Epidermal melanocyte (primary cell): ENCODE measurements around the gene COL18A1.

ENCODE experiments used
- DNase-seq: peaks from one replicate; pipeline ENCODE4 v3.0.0; 2011; ENCODE audit warnings: low spot score; ENCODE audit not compliant: insufficient read length

The COL18A1 gene

DNA sequence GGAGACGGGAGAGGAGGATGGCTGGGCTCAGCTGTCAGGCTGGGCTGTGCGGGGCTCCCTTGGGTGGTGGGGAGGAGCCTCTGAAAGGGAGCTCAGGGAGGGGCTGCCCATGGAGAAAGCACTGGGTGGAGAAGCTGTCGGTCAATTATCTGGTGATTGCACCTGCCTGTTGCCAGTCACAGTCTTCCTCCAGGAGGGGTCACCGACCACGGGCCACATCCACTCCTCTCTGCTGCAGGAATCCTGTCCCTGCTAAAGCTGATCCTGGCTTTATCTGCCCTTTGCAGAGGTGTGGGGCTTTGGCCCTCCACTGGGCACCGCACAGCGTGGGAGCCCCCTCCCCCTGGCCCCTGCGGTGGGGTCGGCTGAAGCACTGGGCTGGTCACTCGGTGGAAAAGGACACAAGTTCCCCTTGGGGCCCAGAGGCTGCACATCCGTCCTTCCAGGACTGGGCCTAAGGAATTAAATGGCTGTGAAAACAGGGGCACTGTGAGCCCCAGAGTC lies 21.8 kb upstream of the COL18A1 start:
- no peak for DNase-seq

DNA sequence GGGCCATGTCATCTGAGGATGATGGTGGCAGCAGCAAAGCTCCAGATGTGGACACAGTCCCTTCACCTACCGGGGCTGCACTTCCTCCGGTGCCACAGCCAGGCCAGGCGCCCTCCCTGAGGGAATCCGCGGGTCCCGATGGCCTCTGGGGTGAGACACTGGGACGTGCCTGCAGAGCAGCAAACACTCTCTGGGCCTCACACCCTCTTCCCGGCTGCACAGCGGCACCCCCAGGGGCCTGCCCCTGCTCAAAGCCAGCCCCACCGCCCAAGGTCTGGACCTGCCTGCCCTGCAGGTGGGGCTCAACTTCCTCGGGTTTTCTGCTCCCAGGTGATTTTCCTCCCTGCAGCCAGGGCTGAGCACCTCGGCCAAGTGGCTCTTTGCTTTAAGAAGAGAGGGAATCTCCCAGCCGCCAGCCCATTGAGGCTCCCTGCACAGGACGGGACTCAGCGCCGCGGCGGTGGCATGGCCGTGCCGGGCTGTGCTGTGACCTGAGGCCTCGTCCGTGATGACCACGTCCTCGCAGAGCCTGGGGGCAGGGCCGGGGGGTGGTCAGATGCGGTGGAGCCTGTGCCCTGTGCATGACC lies 21.3 kb upstream of the COL18A1 start:
- no peak for DNase-seq

DNA sequence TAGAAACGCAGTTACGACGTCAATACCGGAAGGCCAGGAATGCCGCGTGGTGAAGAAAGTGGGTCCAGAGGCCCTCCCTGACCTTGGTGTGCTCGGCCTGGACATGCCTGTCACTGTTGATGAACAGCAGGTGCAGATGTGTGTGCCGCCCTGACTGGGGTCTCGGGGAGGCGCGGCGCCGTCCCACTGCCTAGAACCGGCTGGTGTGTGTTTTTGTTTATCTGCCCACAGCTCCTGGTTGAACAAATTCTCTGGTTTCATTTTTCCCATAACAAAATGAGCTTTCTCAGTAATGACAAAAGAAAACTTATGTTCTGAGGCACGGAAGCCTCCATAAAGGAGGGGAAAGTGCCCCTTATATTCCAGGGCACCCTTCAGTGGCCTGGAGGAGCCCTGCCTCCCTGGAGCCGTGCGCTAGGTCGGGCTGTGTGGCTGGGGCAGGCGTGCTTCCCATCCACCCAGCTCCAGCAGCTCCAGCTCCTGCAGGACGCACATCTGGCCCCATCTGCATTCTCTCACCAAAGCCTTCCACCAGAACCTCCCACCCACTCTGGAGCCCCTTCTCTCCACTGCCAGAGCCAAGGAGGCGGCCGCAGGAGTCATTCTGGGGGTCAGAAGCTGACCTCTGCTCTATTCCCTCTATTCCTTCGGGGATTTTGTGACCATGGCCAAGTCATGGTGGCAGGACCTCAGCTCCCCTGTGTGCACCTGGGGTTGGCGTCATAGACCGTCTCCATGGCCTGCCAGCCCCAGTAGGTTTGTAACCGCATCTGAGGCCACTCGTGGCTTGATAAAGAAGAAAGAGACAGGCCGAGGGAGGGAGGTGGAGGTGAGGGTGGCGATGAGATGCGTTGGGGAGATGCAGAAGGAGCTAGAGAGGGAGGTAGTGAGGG lies 20.1 kb upstream of the COL18A1 start:
- no peak for DNase-seq

DNA sequence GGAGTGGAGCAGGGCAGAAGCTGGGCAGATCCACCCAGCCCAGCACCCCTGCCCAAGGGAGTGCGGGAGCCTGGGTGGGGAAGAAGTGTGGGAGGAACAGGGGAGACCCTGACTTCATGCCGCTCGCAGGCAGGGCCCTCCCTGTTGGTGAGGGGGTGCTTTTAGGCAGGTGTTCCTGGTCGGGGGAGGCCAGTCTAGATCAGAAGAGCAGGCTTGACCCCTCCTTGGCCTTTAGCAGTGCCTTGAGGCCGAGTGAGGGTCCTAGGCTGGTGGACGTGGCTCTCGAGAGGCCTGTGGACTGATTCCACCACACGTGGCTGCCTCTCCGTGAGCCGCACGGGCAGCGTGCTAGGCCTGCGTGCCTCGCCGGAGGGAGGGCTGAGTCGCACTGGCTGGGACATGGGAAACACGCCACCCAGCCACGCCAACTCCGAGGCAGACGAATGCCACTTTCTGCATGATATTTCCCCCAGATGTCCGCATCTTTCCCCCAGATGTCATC lies 19.4 kb upstream of the COL18A1 start:
- no peak for DNase-seq

DNA sequence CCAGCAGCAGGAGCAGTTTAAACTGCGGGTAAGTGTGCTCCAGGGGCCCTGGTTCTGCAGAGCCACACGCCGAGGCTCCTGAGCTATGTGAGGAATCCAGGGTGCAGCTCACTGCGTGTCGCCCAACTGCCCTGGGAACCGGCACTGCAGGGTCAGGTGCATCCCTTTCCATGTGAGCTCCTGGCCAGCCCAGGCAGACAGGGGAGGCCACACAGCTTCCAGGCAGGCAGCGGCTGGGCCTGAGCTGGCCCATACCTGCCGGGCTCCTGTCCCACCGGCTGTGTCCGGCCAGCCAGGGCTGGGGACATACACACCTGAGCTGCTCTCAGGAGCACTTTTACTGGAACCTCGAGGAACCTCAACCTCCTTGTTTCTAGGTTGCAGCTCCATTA lies 18.6 kb upstream of the COL18A1 start:
- no peak for DNase-seq

DNA sequence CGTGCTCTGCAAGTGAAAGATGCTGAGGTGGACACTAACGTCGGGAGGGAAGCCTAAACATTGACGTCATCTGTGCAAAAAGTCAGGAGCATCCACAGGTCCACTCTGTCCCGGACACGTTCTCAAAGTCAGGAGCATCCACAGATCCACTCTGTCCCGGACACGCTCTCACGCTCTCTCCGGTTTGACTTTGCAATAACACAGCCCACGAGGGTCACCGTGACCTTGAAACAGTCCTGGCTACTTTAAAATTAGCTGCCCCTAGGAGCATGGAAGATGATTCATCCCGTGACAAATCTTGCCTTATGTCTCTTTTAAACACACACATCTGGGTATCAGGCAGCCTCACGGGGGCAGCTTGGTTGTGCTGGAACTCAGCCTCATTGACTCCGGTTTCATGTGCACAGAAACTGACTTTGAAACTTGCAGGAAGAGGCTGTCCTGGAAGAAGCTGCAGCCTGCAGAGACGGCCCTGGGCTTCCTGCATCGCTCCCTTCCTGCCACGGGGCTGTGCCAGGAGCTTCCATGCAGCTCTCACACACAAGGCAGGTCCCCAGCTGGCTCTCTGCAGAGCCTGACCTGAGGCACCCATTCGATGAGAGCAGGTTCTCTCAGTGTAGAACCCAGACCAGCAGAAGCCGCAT lies 18.1 kb upstream of the COL18A1 start:
- DNase-seq = peak; percentile 90

DNA sequence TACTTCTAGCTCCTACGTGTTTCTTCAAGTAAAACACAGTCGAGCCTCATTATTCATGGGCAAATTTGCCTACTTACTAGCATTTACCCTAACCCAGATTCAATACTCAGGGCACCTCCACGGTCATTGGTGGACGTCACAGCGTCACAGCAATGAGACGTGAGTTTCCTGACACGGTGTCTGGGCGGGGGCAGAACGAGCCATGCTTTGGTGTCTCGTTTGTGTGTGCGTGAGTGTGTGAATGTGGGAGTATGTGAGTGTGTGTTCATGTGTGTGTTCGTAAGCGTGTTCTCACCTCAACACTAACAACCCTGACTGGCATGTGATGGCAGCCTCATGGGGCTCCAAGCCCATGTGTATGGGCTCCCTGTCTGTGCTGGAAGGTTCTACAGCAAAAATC lies 17.5 kb upstream of the COL18A1 start:
- no peak for DNase-seq

DNA sequence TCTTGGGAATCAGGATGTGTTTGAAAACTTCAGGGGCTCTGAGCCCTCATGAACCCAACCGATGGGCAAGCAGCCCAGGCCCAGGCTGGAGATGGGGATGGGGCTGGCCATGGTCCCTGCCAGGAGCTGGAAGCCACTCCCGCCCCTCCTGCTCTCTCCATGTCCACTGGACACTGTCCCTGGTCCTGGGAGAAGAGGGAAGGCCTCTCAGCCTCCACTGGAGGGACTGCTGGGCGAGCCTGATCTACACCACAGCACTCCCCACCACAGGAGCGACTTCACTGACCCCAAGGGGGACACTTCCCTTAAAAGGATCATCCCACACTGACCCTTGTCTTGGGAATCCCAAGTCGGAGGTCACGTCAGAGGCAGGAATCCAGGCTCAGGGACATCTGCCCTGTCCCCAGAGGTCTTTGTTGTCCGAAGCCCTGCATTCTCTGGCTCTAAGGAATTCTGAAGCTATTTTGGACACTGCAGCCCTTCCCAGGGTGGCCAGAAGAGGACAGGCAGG lies 16.9 kb upstream of the COL18A1 start:
- no peak for DNase-seq

DNA sequence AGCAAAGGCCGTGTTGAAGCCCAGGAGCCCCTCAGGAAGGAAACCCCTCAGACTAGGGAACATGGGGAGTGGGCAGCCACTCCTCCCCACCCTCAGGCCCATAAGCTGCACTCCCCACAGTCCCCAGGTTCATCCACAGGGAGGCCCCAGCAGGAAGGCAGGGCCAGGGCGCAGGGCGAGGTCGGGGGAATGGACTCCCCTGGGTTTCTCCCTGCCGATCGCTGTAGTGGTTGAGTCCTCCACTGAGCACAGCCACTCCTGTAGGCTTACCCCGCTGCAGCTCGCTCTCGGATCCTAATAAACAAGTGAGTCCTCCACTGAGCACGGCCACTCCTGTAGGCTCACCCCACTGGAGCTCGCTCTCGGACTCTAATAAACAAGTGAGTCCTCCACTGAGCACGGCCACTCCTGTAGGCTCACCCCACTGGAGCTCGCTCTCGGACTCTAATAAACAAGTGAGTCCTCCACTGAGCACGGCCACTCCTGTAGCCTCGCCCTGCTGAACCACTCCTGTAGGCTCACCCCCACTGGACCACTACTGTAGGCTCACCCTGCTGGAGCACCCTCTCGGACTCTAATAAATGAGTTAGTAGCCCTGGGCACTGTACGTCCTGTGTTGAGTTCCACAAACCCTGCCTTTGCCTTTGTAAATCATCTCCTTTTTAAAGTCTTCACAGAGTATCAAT lies 16.2 kb upstream of the COL18A1 start:
- DNase-seq = no peak

DNA sequence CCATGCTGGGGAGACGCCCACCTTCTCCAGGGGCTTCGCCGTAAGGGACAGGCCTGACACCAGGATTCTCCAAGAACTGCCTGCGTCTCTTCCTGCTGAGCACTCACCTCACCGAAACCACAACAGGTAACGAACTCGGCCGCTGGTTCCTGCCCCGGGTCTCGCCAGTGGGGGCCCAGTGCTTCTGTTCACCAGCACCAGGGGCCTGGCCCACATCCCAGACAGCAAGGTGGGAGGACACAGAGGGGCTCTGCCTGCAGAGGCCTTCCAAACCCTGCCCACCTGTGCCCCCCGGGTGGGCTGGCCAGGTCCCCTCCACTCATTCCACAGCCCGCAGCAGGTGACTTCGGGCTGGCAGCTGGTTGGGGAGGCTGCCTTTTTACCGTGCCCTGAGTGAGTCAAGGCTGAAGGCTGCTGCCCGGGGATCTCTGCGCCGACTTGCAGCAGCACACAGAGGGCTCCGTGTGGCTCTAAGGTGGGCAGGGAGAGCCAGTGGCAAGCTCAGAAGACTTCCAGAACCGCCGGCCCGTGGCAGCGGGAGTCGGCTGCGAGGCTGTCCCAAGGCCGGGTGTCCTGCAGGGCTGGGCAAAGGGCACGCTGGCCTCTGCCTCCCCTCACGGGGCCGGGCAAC lies 14.7 kb upstream of the COL18A1 start:
- no peak for DNase-seq

DNA sequence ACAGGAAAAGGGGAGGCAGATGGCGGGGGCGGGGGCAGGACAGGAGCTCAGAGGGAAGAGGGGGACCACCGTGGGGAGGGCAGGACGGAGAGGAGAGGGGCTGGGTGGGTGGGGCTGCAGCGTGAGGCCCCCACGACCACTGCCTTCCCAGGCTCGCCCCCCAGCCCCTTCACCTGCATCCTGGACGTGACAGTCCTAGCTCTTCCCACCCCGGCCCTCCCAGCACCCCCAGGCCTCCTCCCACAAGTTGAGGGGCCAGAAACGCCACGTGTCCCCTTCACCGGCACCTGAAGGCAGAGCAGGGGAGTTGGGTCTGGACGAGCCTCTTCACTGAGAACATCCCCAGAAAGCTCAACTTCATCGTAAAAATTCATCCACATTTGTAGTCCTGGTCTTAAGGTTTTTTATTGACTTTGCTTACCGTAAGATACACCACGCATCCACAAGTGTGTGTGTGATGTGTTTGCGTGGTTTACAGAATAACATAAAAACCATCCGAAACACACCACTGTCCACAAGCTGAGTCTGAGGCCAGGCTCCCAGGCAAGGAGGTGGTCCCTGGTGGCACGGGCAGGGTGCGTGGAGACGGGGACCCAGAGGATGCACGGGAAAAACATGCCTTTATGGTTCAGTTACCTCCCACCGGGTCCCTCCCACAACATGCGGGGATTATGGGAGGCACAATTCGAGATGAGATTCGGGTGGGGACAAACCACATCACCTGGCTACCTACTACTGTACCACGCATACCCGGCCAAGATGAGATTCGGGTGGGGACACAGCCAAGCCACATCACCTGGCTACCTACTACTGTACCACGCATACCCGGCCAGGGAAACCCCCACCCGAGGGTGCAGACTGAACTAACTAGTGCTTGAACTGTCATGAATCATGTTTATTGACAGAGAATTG lies 13.9 kb upstream of the COL18A1 start:
- no peak for DNase-seq

DNA sequence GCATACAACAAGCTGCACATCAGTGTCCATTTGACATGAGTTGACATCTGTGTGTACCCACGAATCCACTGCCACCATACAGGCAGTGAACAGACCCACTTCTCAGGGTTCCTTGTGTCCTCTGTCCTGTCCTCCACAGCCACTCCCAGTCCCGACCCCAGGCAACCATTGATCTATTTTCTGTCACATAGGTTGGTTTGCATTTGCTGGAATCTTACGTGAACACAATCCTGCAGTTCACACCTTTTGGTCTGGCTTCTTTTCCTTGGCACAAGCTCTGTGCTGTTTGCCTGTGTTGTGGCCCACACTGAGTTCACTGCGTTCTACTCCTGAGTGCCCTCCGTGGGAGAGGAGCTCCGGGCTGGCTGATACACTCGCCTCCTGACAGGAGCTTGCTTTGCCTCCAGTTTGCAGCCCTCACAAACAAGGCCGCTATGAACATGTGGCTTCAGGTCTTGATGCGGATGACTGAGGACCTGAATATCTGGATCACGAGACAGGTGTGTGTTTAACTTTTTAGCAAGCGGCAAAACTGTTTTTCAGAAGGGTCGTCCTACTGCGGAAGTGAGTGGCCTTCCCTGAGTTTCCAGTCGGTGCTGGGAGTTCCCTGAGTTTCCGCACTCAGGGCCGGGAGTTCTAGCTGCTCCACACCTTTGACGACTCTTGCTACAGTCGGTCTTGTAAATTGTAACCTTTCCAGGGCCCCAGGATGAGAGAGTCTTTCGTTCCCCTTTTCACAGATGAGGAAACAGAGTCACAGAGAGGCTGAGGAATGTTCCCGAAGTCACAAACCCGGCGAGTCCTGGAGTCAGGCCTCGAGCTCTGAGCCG lies 13.0 kb upstream of the COL18A1 start:
- DNase-seq = no peak

DNA sequence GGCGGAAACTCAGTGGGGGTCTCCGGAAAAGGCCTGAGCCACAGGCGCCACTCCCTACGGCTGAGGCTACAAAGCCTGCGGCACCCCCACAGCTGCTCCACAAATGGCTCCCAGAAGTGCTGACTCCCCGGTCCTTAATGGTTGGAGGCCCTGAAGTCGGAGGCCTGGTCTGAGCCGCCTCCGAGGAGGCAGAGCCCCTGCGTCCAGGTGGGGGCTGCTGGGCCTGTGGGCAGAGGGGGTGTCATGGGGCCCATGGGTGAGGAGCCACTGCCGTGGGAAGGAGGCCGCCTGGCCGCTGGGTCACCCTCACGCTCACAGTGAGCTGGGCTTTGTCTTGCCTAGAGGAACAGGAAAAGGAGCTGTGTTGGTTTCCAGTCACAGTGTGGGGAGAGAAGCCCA lies 12.4 kb upstream of the COL18A1 start:
- no peak for DNase-seq

DNA sequence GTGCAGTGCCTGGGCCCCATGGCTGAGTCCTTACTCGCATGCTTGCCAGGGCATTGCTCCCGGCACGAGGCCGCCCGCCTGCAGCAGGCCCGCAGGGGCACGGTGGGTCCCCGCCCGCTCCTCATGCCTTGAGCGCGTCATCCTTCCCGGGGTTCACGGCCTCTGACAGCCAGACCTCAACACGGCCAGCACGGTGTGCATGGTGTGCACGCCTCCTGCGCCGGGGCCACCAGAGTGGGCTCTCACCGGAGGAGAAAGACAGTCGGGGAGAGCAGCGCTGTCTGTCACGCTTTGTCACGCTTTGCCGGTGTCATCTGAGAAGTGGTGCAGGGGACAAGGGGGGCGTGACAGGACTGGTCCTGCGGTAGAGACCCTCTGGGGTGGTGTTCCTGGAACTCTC lies 11.9 kb upstream of the COL18A1 start:
- no peak for DNase-seq

DNA sequence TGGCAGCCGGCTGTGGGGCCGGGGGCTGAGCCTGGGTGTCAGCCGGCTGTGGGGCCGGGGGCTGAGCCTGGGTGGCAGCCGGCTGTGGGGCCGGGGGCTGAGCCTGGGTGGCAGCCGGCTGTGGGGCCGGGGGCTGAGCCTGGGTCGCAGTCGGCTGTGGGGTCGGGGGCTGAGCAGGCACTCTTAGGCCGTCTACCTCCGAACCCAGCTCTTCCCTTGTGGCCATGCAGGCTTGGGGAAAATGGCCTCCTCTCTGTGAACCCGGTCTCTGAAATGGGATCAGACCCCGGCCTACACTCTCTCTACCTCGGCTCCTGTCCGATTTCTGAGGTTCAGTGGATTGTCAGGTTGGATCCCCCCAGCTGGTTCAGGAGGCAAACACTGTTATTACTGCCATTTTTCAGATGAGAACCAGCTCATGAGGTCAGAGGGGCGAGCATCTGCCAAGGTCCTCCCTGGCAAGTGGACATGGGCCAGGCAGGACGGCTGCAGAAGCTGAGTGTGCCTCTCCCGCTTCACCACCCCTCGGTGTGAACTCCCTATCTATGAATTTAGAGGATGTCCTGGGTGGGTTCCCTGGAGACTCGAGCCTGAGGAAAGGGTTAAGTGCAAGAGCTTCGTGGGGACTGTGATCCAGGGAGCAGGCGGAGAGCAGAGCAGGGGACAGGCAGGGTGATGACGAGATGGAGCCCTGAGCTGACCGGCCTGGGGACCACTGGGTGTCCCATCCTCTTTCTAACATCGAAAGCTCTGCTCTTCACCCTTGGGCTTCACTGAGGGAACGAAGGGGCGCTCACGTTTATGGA lies 10.9 kb upstream of the COL18A1 start:
- no peak for DNase-seq

DNA sequence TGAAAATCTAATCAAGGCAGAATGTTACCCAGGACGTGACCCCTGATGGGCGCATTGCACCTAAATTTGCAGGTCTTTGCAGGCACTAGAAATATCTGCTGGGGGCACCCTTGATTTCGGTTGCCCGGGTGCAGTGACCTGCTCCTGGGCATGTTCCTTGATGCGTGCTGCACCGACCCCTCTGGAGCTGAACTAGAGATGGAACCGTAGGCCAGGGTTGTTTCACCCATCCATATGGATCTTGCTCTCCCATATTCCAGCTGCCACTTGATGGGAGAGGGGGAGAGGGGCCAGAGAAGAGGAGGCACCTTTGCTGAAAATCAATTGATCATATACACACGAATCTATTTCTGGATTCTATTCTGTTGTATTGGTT lies 8.4 kb upstream of the COL18A1 start:
- no peak for DNase-seq

DNA sequence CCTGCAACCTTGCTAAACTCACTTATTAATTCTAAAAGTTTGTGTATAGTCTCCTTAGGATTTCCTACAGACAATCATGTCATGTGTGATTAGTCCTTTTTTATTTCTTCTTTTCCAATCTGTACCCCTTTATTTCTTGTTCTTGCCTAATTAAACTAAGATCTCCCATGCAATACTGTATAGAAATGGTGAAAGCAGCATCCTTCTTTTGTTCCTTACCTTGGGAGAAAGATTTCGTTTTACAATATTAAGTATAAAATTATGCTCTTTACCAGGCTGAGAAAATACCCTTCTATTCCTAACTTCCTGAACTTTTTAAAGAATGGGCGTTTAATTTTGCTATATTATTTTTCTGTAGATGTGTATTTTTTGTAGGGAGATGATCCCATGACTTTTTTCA lies 7.6 kb upstream of the COL18A1 start:
- no peak for DNase-seq

DNA sequence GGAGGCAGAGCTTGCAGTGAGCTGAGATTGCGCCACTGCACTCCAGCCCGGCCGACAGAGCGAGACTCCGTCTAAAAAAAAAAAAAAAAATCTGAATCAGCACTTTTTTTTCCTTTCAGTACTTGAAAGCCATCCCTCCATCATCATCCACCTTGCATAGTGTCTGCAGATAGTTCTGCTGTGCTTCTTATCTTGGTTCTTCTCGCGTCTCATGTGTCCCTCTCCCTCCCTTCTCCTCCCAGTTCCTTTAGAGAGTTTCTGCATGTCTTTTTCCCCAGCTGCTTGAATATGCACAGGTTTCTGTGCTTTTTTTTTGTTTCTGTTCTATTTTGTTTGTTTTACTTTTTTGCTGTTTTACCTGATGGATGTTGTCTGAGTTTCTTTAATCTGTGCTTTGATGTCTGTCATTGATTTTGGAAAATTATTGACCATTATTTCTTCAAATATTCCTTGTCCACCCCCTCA lies 3.9 kb upstream of the COL18A1 start:
- DNase-seq = no peak
